ENCODE results near the gene FRMD1.

Gene FRMD1

DNA sequence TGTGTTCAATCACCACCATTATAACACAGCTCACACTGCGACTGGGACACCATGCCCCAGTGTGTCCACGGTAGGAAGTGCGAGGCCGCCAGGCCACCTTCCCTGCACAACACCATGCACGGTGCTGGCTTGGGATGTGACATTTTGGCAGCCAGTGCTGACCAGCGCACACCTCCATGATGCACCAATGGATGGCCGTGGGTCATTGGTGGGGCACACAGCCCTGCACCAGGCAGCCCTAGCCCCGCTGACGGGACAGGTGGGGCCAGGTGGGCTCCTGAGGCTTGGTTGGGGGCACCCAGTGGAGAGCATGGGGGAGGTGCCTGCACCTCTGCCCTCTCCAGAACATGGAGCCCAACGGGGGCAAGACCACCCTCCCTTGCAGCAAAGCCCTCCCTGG, 18.2 kb upstream of the FRMD1 start:
- DNase-seq (ENCODE audit: low read depth): no peak
- no peak overlapping the region for H3K4me3 ChIP-seq (ENCODE audit: control insufficient read depth, low read depth, low read length)
- TF ChIP-seq, protein P1, sequence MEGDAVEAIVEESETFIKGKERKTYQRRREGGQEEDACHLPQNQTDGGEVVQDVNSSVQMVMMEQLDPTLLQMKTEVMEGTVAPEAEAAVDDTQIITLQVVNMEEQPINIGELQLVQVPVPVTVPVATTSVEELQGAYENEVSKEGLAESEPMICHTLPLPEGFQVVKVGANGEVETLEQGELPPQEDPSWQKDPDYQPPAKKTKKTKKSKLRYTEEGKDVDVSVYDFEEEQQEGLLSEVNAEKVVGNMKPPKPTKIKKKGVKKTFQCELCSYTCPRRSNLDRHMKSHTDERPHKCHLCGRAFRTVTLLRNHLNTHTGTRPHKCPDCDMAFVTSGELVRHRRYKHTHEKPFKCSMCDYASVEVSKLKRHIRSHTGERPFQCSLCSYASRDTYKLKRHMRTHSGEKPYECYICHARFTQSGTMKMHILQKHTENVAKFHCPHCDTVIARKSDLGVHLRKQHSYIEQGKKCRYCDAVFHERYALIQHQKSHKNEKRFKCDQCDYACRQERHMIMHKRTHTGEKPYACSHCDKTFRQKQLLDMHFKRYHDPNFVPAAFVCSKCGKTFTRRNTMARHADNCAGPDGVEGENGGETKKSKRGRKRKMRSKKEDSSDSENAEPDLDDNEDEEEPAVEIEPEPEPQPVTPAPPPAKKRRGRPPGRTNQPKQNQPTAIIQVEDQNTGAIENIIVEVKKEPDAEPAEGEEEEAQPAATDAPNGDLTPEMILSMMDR (IDR thresholded peaks at IDR 0.05; ENCODE audit: control insufficient read depth, insufficient read depth, low read depth, low read length, missing control alignments): no peak

DNA sequence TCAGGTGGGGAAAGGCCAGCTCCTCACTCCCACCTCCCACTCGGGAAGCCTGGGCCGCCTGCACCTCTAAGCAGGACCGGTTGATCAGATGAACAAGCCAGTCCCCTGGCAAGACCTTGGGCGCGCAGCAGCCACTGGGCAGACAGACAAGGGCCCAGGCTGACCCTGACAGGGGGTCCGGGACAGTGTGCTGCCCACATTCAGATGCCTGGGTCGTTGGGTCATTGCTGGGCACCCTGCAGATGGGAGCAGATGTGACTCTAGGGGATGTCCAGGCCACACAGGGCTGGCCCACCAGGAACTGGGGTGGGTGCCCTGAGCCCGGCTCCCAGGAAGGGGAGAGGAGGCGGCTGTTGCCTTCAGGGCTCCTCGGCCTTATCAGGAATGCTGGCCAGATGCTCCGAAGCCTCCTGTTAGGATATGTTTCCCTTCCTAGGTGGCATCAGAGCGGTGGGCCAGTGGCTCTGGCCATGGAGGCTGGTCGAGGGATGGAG, 17.3 kb upstream of the FRMD1 start:
- TF ChIP-seq, protein P1 (IDR thresholded peaks at IDR 0.05; ENCODE audit: control insufficient read depth, insufficient read depth, low read depth, low read length, missing control alignments): no peak
- DNase-seq (ENCODE audit: low read depth): no peak
- H3K4me3 ChIP-seq (ENCODE audit: control insufficient read depth, low read depth, low read length): no peak overlapping the region

DNA sequence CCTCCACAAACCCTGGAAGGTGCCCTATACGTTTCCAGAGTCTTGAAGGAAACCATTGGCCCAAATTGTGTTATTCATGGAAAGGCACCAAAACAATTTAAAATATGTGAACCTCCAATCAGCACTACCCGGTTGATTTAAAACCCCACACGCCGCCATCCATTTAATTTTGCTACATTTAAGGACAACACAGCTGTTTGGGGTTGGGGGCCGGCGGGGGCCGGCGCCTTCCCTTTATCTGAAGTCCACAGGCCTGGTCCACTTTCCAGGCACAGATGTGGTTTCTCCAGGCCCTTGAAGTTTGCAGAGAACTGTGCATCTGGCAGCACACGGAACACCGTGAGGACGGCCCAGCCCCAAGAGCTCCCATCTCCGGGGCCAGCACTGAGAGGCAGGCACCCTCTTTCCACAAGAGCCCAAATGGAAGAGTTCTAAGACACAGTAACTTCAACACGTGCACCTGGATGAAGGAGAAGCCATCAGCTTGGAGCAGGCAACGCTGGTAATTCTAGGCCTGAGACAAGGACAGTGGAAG, 16.8 kb upstream of the FRMD1 start:
- DNase-seq (ENCODE audit: low read depth): no peak
- TF ChIP-seq, protein P1 (IDR thresholded peaks at IDR 0.05; ENCODE audit: control insufficient read depth, insufficient read depth, low read depth, low read length, missing control alignments): no peak
- H3K4me3 ChIP-seq (ENCODE audit: control insufficient read depth, low read depth, low read length): no peak overlapping the region

DNA sequence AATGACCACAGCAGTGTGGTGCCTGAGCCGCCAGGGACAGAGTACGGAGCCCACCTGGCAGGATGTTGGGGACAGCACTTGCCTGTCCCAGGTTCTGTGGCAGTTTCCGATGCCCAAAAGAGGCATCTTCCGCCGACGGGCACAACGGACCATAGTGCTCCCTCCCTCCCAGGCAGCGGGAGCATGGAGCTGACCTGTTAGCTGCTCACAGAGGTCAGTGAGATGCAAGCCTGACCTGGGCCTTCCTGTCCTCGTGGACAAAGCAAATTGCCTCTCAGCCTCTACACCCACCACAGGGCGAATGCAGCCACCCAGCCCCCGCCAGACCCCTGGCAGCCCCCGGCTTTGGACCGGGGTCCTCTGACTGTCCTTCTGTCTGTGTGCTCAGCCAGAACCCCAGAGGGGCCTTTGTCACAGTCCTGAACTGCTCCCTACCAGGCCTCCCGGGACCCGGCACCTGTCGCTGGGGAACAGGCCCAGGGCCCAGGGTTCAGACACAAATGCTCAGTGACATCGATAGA, 16.2 kb upstream of the FRMD1 start:
- TF ChIP-seq, protein P1 (IDR thresholded peaks at IDR 0.05; ENCODE audit: control insufficient read depth, insufficient read depth, low read depth, low read length, missing control alignments): no peak
- no peak overlapping the region for H3K4me3 ChIP-seq (ENCODE audit: control insufficient read depth, low read depth, low read length)
- no peak for DNase-seq (ENCODE audit: low read depth)

DNA sequence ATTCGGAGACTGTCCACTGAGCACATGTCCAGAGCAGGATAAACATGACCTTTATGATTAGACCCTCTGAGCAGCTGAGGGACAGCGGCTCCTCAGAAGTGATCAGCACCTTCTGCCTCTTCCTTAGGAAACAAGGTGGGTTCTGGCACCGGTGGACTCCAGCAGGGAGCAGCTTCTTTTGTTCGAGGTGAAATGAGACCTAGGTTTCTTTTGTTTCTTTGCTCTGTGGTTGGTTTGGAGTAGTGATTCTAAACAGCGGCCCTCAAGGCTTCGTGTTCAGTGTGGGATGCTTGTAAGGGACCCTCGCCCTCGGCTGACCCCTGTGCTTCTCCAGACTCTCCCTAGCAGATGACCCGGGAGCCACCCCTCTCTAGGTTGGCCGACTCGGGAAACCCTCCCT, 14.6 kb upstream of the FRMD1 start:
- TF ChIP-seq, protein P1 (IDR thresholded peaks at IDR 0.05; ENCODE audit: control insufficient read depth, insufficient read depth, low read depth, low read length, missing control alignments): no peak
- no peak for DNase-seq (ENCODE audit: low read depth)
- H3K4me3 ChIP-seq (ENCODE audit: control insufficient read depth, low read depth, low read length): no peak overlapping the region

DNA sequence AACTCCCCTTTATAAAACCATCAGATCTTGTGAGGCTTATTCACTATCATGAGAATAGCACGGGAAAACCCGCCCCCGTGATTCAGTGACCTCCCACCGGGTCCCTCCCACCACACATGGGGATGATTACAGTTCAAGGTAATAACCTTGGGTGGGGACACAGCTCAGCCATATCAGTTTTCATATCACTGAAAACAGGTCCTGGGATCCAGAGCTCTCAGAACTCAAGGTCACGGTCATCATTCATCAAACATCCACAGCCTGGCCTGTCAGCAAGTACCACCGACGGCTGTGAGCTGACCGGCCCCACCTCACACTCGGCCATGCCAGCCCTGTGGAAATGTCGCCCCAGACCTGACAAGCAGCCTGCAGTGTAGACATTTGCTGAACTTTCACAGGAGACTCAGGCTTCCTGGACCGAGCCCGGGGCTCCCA, 14.1 kb upstream of the FRMD1 start:
- DNase-seq (ENCODE audit: low read depth): no peak

More for the DNA sequence above, 14.1 kb upstream of the FRMD1 start:
- H3K4me3 ChIP-seq (ENCODE audit: control insufficient read depth, low read depth, low read length): no peak overlapping the region
- TF ChIP-seq, protein P1 (IDR thresholded peaks at IDR 0.05; ENCODE audit: control insufficient read depth, insufficient read depth, low read depth, low read length, missing control alignments): no peak
